DMS53 (cell line): ENCODE data around the gene BRCA2.
"Not testable (repeated sequence)": the region's sequence is repeated elsewhere in the genome, so short reads cannot be mapped to it uniquely, and the experiment has no call there.

Source experiments
- DNase-seq: peaks from one replicate; lab custom pipeline; 2025; lab: John Stamatoyannopoulos, UW

The BRCA2 gene

DNA sequence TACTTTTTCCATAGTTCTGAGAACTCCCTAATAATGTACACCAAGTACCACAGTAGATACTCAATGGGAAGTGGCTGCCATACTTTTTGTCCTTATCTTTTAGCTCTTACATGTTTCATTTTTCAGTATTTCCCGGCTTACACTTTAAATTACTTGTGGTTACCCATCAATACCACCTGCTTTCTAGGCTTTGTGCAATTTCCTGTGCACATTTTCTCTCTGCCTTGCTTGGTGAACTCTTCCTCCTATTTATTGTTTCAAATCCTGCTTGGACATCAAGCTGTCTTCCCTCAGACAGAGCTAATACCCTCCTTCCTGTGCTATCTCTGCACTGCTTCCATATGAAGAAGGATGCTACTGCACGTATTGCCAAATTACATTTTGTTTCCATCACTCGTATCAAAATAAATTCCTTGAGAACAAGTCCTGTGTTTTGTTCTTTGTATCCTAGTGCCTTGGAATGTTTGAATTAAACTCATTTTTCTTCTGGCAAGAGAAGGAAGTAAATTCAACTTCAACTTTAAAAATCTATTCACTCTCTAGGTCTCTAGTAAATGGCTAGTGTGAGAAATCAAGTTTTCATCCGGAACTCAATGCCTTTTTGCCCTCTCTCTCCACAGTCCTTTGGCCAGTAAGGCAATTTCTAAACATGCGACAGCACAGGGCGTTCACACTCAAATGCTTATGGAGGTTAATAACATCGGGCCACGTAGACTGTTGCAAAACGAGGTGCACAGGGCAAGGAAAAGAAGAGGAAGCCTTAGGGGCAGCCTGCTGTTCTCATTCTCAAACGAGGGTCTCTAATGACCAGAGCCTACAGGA is 5.8 kb upstream of the BRCA2 start:
- no peak for DNase-seq

DNA sequence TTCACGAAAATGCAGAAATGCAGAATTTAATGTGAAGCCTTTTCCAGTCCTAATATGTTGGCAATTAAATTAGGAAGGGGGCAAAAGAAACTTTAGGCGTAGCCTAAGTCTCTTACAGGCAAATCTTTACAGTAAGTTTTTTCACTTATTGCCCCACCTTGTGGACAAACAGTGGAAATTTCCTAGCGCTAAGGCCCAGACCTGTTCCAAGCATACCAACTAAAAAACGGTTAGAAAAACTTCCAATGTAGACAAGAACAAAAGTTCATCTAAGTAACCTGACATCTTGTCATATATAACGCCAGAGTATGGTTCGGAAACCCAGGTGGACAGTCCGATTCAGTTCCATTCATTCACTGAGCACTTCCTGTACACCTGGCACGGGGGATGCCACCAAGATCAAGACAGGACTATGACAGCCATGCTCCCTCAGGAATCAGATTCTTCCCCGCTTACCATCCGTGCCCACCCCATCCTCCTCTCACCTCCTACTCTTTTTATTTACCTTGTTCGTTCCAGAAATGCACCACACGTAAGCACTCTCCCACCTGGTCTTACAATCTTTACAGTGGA is 5.1 kb upstream of the BRCA2 start:
- peak; percentile 77 for DNase-seq

DNA sequence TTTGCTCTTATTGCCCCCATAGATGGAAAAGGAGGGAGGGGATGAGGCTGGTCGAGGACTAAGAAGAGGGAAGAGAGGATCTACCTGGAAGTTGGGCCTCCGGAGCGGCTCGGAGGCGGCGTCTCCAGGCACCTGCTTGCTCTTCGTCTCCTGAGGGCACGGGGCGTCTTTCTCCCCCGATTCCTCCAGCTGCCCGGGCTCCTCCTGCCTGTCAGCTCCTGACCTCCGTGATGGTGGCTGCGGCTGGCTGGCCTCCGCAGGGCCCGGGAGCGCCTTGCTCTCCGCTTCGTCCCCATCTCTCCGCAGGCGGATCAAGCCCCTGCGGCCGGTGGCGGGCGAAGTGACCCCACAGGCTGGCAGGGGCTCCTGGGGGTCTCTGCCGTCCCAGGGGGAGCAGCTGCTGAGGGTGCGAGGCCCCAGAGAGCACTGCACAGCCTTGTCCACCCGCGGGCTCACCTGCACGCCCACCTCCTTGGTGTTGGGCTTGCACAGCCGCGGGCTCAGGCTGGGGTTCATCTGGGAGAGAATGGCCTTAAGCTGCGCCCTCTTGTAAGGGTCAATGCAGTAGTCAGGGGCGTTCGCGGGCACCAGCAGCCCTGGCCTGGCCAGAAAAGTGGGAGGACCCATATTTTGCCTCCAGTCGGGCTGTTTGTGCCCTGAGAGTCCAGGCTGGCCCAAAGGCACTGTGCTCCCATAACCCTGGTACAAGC is 4.0 kb upstream of the BRCA2 start:
- DNase-seq = no peak

- DNase-seq = peak; percentile 87
Measured at GRCh38 chr13:32314271-32315237, 754 bp upstream of the BRCA2 start.

GRCh38 chr13:32316028-32316339 is 676 bp downstream of the BRCA2 start:
- no peak for DNase-seq

DNA sequence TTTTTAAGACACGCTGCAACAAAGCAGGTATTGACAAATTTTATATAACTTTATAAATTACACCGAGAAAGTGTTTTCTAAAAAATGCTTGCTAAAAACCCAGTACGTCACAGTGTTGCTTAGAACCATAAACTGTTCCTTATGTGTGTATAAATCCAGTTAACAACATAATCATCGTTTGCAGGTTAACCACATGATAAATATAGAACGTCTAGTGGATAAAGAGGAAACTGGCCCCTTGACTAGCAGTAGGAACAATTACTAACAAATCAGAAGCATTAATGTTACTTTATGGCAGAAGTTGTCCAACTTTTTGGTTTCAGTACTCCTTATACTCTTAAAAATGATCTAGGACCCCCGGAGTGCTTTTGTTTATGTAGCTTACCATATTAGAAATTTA is 1.2 kb downstream of the BRCA2 start:
- no peak for DNase-seq

GRCh38 chr13:32317716-32318465 is 2.6 kb downstream of the BRCA2 start:
- no peak for DNase-seq

GRCh38 chr13:32320528-32320927 is 5.2 kb downstream of the BRCA2 start:
- DNase-seq = peak; percentile 65

DNA sequence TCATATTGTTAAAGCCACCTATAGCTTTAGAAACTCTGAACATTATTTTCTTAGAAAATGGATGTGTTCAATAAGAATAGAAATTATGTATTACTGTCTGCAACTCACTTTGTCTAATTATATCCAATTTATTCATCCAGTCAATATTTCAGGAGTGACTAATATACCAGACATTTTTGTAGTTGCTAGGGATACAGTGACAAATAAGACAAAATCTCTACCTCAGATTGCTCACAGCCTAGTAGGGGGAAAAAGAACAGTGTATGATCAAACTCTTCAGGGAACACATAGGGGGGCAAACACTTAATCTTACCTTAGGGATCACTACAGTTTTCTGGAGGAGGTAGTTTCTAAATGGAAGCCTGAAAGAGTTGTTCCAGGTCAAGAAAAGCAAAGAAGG is 8.6 kb downstream of the BRCA2 start:
- DNase-seq = no peak

- DNase-seq = no peak
Measured at GRCh38 chr13:32330441-32330840, 15.1 kb downstream of the BRCA2 start.

- no peak for DNase-seq
Measured at GRCh38 chr13:32334671-32335070, 19.4 kb downstream of the BRCA2 start.

DNA sequence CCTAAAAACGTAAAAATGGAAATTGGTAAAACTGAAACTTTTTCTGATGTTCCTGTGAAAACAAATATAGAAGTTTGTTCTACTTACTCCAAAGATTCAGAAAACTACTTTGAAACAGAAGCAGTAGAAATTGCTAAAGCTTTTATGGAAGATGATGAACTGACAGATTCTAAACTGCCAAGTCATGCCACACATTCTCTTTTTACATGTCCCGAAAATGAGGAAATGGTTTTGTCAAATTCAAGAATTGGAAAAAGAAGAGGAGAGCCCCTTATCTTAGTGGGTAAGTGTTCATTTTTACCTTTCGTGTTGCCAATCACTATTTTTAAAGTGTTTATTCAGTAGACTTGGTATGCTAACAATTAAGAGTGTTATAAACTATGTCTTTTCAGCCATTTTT is 25.6 kb downstream of the BRCA2 start:
- no peak for DNase-seq

- no peak for DNase-seq
Measured at GRCh38 chr13:32347651-32348050, 32.3 kb downstream of the BRCA2 start.

GRCh38 chr13:32350839-32351441 is 35.6 kb downstream of the BRCA2 start:
- DNase-seq = not testable (repeated sequence)

DNA sequence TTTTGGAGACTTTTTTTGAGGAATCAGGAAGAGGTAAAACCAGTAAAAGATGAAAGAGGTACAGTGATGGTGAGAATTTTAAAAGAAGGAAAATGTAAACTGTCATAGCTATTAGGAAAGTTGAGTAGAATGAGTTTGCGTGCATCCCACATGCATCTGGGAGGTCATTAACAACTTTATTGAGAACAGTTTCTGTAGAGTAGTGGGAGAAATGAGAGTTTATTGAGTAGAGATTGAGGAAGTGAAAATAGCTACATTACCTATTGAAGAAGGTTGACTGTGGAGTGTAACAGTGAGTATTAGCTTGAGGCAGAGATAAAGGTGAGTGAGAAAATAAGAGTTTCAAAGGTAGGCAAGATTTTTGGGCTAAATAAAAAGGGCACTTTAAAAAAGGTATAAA is 38.7 kb downstream of the BRCA2 start:
- no peak for DNase-seq

- DNase-seq = not testable (repeated sequence)
Measured at GRCh38 chr13:32355935-32356334, 40.6 kb downstream of the BRCA2 start.

DNA sequence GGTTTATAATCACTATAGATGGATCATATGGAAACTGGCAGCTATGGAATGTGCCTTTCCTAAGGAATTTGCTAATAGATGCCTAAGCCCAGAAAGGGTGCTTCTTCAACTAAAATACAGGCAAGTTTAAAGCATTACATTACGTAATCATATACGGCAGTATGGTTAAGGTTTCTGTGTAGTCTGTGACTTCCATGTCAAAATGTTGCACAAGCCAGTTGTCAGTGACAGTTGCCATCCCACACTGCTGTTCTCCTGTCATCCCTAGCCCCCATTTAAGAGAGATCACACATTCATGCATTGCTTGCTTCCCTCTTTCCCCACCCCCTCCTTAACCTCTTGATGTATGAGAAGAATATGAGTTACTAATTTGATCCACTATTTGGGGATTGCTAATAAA is 47.3 kb downstream of the BRCA2 start:
- DNase-seq = no peak

DNA sequence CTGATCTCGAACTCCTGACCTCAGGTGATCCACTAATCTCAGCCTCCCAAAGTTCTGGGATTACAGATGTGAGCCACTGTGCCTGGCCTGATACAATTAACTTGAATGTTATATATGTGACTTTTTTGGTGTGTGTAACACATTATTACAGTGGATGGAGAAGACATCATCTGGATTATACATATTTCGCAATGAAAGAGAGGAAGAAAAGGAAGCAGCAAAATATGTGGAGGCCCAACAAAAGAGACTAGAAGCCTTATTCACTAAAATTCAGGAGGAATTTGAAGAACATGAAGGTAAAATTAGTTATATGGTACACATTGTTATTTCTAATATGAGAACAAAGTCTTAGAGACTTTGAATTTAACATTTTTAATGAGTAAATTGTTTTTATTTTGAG is 55.5 kb downstream of the BRCA2 start:
- DNase-seq = no peak

GRCh38 chr13:32376642-32377415 is 61.5 kb downstream of the BRCA2 start:
- no peak for DNase-seq

DNA sequence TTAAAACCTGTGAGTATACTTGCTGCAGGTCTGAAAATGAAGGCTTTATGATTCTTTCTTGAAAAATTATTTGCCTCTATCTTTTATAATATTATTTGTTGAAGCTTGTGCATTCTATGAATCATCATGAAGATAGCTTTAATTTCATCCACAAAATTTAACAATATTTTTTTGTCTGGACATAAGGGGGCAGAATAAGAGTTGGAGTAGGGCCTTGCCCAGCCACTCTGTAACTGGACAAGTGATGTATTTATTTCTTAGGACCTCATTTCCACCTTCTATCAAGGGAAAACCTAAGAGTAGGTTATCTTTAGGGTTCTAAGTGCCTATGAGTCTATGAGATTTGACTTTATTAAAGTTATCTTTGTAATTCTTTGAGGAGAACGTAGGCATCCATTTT is 62.7 kb downstream of the BRCA2 start:
- no peak for DNase-seq
